GM18511 (cell line): ENCODE data around the gene FOXL1.

Experiments
- ATAC-seq: cut with Tn5 transposase; IDR thresholded peaks from one replicate; pipeline ENCODE4 v1.9.1; 2021; ENCODE audit warnings: mild to moderate bottlenecking, moderate library complexity; ENCODE audit not compliant: unreplicated experiment

FOXL1 gene

GRCh38 chr16:86630471-86630870 lies 52.1 kb downstream of the FOXL1 start:
- no peak for ATAC-seq

- no peak for ATAC-seq
Observed at GRCh38 chr16:86631444-86631843, 53.1 kb downstream of the FOXL1 start.
